HFFc6 (cell line): ENCODE measurements around the gene CPEB1. TPM values are rescaled to one million over a fixed set of nuclear protein-coding genes. Genes with fewer than 3 reads are reported as not detected.
"Not testable (repeated sequence)": the region's sequence is repeated elsewhere in the genome, so short reads cannot be mapped to it uniquely, and the experiment has no call there.

Experiments
- DNase-seq: peaks from one replicate; pipeline ENCODE4 v3.0.0-alpha.2; 2018
- H3K27ac Mint-ChIP-seq: 2 replicates; pipeline ENCODE4 v1.8.0; 2020; ENCODE audit warnings: mild to moderate bottlenecking, mixed read lengths
- H3K27me3 Mint-ChIP-seq: 2 replicates; pipeline ENCODE4 v1.8.0; 2021; ENCODE audit warnings: mild to moderate bottlenecking, moderate library complexity, mixed read lengths; ENCODE audit not compliant: insufficient read depth
- H3K36me3 Mint-ChIP-seq: 2 replicates; pipeline ENCODE4 v1.8.0; 2021; ENCODE audit warnings: low read depth, mixed read lengths
- H3K4me1 Mint-ChIP-seq: 2 replicates; pipeline ENCODE4 v1.8.0; 2020; ENCODE audit warnings: low read depth, mixed read lengths
- H3K4me3 Mint-ChIP-seq: 2 replicates; pipeline ENCODE4 v1.8.0; 2020; ENCODE audit warnings: mild to moderate bottlenecking, moderate library complexity, mixed read lengths
- H3K9me3 Mint-ChIP-seq: 2 replicates; pipeline ENCODE4 v1.8.0; 2020; ENCODE audit warnings: mild to moderate bottlenecking, mixed read lengths
- total RNA-seq, 6 experiments: library from RNA; stranded (reverse); fragmentation: NEBNext Ultra II Directional; extraction: Animal tissue kit (Norgen Biotek cat#: 25700); gene quantifications; 2 replicates in 1 of 6; 3 replicates in 5 of 6; pipeline ENCODE4 v1.2.3, GENCODE V29; 2021
- TF ChIP-seq, protein P1 (sequence below): fragments of 200-600 bp; sonication (generic); IDR thresholded peaks from 2 replicates; pipeline ENCODE4 v1.5.0; 2021; ENCODE audit warnings: antibody characterized with exemption, mild to moderate bottlenecking

CPEB1 gene
- total RNA-seq, 6 experiments from 2014 or later = 4.3 to 6.8 (median 5.6) TPM

DNA sequence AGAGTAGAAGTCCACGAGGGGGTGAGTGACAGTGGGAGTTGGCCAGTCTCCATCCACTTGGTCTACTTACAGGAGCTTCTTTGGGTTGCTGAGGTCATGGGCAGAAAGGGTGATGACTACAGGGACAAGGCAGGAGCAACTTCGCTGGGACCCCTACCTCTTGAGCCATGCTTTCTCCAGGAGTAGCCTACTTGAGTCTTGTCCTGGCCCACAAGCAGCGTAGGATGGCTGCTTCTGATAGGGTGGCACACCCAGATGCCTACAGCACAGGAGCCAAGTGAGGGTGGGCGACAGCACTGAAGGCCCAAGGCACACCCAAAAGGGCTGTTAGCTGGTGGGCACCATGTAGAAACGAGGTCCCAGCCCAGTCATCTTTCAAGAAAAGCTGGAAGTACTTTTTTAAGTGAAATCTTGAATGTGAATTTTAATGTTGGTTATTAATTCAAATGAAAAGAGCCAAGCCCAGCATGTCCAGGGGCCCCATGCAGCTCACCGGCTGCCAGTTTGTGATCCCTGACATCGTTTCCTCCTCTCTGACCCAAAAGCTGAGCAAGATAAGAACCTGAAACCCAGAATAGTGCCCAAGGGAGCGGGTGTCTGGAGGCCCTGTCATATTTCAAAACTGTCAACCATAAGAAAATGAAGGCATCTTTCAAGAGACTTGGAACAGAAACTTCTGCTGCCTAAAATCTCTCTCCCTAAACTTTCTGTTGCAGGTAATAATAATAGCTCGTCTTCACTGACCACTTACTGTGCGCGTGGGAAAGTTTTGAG, 2.2 kb upstream of the CPEB1 start:
- TF ChIP-seq, protein P1, sequence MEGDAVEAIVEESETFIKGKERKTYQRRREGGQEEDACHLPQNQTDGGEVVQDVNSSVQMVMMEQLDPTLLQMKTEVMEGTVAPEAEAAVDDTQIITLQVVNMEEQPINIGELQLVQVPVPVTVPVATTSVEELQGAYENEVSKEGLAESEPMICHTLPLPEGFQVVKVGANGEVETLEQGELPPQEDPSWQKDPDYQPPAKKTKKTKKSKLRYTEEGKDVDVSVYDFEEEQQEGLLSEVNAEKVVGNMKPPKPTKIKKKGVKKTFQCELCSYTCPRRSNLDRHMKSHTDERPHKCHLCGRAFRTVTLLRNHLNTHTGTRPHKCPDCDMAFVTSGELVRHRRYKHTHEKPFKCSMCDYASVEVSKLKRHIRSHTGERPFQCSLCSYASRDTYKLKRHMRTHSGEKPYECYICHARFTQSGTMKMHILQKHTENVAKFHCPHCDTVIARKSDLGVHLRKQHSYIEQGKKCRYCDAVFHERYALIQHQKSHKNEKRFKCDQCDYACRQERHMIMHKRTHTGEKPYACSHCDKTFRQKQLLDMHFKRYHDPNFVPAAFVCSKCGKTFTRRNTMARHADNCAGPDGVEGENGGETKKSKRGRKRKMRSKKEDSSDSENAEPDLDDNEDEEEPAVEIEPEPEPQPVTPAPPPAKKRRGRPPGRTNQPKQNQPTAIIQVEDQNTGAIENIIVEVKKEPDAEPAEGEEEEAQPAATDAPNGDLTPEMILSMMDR = no peak
- H3K27me3 Mint-ChIP-seq = peaks cover 7% of the 10 kb centered on the region

DNA sequence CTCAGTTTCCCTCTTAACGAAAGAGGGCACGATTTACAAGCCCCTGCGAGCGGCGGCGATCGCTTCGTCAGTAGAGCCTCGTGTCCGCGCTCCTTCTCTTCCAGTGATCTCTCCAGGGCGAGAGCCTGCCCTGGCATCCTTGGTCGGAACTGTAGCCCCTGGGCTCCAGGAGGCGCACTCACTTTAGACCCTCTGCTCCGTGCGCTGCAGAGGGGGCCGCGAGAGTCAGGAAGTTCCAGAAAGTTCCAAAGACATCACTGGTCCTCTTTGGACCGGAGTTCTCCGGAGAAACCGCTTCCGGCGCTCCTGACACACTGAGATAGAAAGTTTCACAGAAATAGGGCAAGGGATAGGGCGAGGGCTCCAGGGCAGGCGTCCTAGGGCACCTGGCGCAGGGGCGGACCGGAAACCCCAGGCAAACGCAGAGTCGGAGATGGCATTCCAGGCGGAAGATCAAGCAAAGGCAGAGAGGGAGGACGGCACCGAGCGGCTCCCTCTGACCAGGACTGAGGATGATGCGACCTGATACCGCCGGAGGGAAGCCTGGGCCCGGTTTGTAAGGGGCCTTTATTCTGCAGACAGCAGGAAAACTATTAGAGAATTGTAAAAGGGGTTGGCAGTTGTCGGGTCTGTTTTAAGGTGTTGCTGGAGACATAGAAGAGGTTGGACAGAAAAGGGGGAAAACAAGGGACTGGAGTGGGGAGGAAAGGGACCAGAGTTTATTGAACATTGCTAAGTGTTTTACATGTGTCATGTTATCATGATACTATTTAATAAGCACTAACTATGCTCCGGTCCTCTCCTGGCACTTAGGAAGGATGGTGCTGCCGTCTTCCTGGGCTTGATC, 1.3 kb upstream of the CPEB1 start:
- H3K4me1 Mint-ChIP-seq = peaks cover 5% of the 10 kb centered on the region; the same call in 1 of the 2 replicates
- TF ChIP-seq, protein P1 = peak; percentile 13; the same call in 1 of the 2 replicates
- peaks cover 7% of the 10 kb centered on the region for H3K27me3 Mint-ChIP-seq

More for the DNA sequence above, 2.2 kb upstream of the CPEB1 start:
- H3K4me1 Mint-ChIP-seq = peaks cover 5% of the 10 kb centered on the region; the same call in 1 of the 2 replicates
- no peaks in the 10 kb centered on the region for H3K9me3 Mint-ChIP-seq
- H3K27ac Mint-ChIP-seq = no peak overlapping the region
- H3K4me3 Mint-ChIP-seq = no peak overlapping the region
- H3K36me3 Mint-ChIP-seq = no peaks in the 10 kb centered on the region
- no peak for DNase-seq

DNA sequence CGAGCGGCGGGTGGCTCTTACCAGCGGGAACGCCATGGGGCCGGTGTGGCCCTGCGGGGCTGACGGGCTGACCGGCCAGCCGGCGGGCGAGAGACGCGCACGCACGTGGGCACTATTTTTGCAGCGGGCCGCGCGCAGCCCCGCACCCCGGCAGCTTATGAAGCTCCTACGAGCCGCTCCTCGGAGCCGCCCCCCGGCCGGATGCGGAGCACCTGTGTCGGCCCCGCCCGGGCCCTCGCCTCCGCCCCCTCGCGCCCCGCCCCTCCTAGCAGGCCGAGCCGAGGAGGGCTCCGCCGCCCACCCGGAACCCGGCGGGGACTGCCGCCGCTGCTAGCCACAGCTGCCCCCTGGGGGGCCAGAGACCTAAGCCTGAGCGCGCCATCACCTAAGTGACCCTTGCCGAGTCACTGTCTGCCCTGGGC, 683 bp upstream of the CPEB1 start:
- Mint-ChIP-seq H3K4me3 (peak overlapping the region; percentile 65), H3K36me3 (no peaks in the 10 kb centered on the region), H3K27ac (no peak overlapping the region), H3K9me3 (no peaks in the 10 kb centered on the region), H3K4me1 (peaks cover 5% of the 10 kb centered on the region; the same call in 1 of the 2 replicates), H3K27me3 (peaks cover 7% of the 10 kb centered on the region; the same call in 1 of the 2 replicates)
- TF ChIP-seq, protein P1 = no peak
- DNase-seq = no peak

More for the DNA sequence above, 1.3 kb upstream of the CPEB1 start:
- Mint-ChIP-seq H3K4me3 (peak overlapping the region; percentile 65), H3K9me3 (no peaks in the 10 kb centered on the region), H3K36me3 (no peaks in the 10 kb centered on the region), H3K27ac (peak overlapping the region; percentile 8; the same call in 1 of the 2 replicates)
- no peak for DNase-seq

DNA sequence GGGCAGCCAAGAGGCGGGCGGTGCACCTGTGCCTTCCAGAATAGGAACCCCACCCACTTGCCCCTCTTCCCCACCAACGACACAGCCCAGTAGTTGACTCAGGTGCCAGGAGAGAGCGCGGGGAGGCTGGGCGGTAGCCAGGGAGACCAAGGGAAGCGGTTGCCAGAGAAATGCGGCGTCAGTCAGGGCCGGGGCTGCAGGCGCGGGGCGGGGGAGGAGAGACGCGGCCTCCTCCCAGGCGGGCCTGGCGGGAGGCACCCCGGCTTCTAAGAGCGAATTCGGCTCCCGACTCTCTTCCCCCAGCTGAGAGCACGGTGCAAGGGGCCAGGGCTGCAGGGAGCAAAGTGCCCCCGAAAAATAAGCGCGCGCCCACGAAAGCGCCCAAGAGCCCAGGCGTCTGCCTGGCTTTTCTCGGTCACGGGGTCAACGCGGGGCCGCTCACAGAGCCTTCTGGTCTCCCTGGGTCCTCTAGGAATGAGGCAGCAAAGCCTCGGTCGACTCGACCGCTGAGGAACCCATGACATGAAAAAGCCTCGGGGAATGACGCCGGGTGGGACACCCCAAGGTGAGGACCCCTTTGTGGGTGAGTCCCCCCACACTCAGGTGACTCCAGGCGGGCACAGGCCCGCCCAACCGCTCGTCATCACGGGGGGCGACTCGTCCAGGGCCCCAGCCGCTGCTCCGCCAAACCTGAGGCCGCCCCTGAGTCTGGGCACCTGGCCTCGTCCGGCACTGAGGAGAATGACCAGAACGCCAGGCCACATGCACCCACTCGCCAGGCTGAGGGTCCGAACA, 716 bp downstream of the CPEB1 start:
- Mint-ChIP-seq H3K27ac (no peak overlapping the region; the same call in 1 of the 2 replicates), H3K36me3 (no peaks in the 10 kb centered on the region), H3K4me1 (peaks cover 5% of the 10 kb centered on the region; the same call in 1 of the 2 replicates), H3K27me3 (peaks cover 11% of the 10 kb centered on the region), H3K9me3 (no peaks in the 10 kb centered on the region), H3K4me3 (peak overlapping the region; percentile 62; the same call in 1 of the 2 replicates)
- TF ChIP-seq, protein P1 = no peak
- DNase-seq = no peak

DNA sequence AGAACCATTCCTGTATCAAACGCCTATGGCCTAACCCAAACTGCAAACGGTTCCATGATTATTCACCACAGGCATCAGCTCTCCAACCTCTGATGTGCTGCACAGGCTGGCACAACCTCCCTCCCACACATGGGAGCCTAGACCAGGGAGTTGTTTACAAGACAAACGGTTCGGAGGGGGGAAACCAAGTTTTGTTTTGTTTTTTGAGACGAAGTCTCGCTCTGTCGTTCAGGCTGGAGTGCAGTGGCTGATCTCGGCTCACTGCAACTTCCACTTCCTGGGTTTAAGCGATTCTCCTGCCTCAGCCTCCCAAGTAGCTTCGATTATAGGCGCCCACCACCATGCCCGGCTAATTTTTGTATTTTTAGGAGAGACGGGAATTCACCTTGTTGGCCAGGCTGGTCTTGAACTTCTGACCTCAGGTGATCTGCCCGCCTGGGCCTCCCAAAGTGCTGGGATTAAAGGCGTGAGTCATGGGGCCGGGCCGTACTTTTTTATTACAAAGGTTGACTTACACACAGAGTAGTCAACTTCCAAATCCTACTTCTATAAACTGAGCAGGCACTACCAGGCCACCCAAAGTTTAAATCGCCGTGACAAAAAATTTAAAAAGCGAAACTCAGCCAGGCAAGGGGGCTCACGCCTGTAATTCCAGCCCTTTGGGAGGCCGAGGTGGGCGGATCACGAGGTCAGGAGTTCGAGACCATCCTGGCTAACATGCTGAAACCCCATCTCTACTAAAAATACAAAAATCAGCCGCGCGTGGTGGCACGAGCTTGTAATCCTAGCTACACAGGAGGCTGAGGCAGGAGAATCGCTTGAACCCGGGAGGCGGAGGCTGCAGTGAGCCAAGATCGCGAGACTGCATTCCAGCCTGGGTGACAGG, 2.0 kb downstream of the CPEB1 start:
- H3K9me3 Mint-ChIP-seq = not testable (repeated sequence)
- H3K27me3 Mint-ChIP-seq = peaks cover 14% of the 10 kb centered on the region

More for the DNA sequence above, 2.0 kb downstream of the CPEB1 start:
- H3K4me1 Mint-ChIP-seq, DNase-seq, H3K36me3 Mint-ChIP-seq, H3K27ac Mint-ChIP-seq, H3K4me3 Mint-ChIP-seq: not testable (repeated sequence)
